NCI-H2227 (cell line): Measurements from ENCODE around the gene ZDHHC11.

ENCODE experiments used
- DNase-seq: peaks from one replicate; lab custom pipeline; 2025; ENCODE audit not compliant: unreplicated experiment; lab: John Stamatoyannopoulos, UW

The ZDHHC11 gene

GRCh38 chr5:850511-851006 lies at the start of gene ZDHHC11:
Gene ZDHHC11 (minus strand): TSS chr5:850986. CDS start chr5:850602, 384 bp downstream.
- peak; percentile 53 for DNase-seq

DNA sequence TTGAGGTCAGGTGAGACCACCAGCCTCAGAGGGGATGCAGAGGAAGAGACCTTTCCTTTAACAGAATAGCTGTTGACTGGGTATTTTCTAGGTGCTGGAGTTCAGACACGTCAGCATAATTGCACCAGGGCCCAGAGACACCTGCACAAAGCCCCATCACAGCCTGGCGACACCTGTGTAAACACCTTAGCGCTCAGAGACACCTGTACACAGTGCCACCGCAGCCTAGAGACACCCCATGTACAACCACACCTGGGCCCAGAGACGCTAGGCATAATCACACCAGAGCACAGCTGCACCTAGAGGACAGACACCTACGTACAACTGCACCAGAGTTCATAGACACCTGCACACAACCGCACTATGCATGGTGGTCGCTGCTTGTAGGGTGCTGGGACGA lies 42.9 kb upstream of the ZDHHC11 start:
- DNase-seq = no peak

DNA sequence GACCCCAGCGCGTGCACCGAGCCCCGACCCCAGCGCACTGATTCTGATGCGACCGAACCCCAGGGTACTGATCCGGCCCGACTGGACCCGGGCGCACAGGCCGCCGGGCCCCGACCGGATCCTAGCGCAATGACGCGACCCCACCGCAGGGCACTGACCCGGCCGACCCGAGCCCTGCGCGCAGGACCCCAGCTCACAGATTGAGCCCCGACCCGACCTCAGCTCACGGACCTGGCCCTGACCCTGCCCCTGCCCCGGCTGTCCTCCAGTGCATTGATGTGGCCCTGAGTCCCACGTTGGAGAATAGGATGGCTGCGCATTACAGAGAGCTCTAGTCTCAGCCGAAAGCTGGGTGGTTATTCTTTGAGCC lies 42.3 kb upstream of the ZDHHC11 start:
- no peak for DNase-seq

GRCh38 chr5:892394-893136 lies 41.8 kb upstream of the ZDHHC11 start, which contains the start of the genes BRD9 and TRIP13:
Gene BRD9 (minus strand): TSS chr5:892801. CDS start chr5:892657, 144 bp downstream.
Gene TRIP13 (plus strand): TSS chr5:892884. CDS start chr5:892999, 115 bp downstream.
- peak; percentile 94 for DNase-seq

- DNase-seq = peak; percentile 42
Observed at GRCh38 chr5:891837-892393, 41.1 kb upstream of the ZDHHC11 start.

GRCh38 chr5:891117-891836 lies 40.5 kb upstream of the ZDHHC11 start:
- peak; percentile 91 for DNase-seq

DNA sequence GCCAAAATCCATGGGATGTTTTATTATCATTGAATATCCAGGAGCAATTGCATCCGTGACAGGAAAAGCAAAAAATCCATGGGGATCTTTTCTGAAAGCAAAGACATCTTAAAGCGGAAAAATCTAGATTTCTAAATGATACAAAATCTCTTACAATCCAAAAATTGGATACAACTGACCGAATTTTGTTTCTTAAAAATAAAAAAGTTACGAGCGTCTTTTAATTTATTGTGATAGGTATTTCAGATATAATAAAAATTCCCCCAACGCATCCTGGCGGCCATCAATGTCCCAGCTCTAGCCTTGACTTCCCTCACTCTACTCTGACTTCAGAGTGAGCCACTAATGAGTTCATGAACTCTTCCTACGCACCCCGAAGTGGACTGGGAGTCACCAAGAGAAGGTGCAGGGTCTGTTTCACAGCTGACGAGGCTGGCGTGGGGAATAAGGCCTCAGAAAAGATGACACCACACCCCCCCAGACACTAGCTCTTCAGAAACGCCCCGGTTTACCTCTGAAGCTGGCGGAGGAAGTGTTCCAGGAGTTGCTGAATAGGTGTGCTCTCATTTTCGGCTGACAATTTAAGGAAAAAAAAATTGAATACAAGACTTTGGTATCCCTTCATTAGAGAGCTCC lies 38.4 kb upstream of the ZDHHC11 start:
- DNase-seq = no peak

GRCh38 chr5:888638-889035 lies 37.9 kb upstream of the ZDHHC11 start:
- DNase-seq = no peak

GRCh38 chr5:887947-888637 lies 37.3 kb upstream of the ZDHHC11 start:
- DNase-seq = no peak

GRCh38 chr5:886716-887325 lies 36.0 kb upstream of the ZDHHC11 start:
- DNase-seq = no peak

DNA sequence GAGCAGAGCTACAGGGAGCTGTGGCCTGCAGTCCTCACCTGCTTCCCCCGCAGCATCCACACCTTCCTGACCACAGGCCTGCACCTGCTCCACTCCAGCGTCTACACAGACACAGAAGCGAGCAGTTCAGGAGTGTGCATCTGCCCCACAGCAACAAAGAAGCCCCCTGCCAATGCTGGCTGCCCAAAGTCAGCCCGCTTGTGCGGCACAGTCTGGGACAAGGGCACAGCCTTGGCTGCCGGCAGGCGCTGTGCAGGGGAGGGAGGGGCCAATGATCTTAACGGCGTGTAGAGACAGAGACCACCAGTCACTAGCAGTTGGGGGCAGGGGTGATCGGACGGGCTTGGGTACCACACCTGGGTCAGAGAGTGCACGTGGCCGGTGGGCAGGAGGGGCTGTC lies 35.2 kb upstream of the ZDHHC11 start:
- DNase-seq = no peak

DNA sequence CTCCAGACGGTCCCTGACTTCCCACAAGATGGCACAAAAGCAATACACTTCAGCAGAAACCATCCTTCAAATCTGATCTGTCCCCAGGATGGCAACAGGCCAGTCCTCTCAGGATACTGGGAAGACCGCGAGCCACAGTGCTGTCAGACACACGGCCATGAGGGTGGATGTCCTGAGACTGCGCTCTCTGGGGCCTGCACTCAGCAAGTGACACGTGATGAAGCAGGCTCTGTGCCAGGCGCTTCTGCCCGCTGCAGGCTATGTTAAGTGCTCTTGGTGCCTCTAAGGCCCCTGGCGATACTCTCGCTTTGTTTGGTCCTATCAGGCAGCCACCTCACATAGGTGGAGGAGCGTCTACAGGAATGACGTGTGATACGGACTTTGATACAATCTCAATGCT lies 34.7 kb upstream of the ZDHHC11 start:
- DNase-seq = no peak

- DNase-seq = no peak
Observed at GRCh38 chr5:885127-885442, 34.3 kb upstream of the ZDHHC11 start.

DNA sequence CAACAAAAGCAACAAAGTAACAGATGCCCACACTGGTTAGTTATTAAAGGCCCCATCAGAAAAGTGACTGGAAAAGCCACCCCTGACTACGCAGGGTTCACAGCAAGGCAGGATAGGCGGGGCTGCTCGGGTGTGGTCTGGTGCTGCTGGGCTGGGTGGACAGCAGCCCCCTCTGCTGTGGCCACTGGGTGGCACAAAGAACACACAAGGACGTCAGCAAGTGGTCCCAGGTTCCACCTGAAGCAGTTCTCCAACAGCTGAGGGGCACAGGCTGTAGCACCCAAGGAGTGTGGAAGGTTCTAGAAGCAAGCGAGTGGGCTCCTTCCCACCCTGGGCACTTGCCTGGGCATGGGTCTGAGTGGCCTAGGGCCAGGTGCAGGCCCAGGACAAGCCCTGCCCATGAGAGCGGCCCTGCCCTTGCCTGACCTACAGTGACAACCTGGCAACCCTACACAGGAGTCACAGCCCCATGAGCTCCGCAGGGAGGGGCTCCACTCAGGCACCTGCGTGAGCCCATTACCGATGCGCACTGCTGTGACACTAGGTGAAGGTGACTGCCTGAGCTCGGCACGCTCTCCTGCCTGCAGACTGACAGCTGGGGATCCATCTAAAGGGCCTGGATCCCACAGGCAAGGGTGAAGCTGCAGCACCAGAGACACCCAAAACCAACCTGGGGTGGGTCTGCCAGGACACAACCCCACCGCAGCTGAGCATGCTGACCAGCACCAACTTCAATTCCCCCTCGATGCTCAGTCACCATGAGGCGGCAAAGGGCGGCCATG lies 33.8 kb upstream of the ZDHHC11 start:
- DNase-seq = no peak

- no peak for DNase-seq
Observed at GRCh38 chr5:883475-884181, 32.8 kb upstream of the ZDHHC11 start.

DNA sequence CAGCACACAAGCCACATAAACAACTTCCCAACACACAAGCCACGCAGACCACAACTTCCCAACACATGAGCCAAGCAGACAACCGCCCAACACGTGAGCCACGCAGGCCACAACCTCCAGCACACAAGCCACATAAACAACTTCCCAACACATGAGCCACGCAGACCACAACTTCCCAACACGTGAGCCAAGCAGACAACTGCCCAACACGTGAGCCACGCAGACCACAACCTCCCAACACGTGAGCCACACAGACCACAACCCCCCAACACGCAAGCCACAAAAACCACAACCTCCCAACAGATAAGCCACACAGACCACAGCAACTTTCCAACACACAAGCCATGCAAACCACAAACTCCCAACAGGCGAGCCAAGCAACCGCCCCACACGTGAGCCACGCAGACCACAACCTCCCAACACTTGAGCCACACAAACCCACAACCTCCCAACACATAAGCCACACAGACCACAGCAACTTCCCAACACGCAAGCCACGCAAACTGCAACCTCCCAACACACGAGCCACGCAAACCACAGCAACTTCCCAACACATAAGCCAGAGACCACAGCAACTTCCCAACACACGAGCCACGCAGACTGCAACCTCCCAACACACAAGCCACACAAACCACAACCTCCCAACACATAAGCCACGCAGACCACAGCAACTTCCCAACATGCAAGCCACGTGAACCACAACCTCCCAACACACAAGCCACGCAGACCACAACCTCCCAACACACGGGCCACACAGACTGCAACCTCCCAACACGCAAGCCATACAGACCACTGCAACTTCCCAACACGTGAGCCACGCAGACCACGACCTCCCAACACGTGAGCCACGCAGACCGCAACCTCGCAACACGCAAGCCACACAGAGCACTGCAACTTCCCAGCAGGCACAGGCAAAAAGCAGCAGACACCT lies 31.7 kb upstream of the ZDHHC11 start:
- no peak for DNase-seq

GRCh38 chr5:881551-881935 lies 30.8 kb upstream of the ZDHHC11 start:
- DNase-seq = no peak
